Measurements from ENCODE around the gene ARHGAP27.
A peak's percentile ranks its signal among the peaks of the same experiment; 100 is the strongest.

Gene ARHGAP27

DNA sequence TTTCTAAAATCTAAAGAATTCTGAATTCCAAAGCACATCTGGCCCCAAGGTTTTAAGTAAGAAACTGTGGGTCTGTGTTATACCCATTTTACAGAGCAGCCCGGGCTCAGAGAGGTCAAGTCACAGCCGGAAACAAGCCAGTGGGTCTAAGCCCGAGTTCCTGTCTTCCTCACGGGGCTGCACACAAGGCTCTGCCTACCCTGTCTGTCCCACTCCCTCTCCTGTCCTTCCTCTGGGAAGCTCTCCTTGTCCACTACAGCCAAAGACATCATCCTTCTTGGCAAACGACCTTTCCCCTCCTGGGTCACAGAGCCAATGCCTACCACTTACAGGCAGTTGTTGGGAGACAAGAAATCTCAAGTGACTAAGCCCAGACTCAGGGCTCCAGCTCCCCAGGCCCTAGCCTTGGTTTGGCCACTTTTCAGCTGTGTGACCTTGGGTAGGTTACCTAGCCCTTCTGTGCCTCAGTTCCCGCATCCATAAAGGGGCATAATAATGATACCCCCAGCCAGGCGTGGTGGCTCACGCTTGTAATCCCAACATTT is 60.3 kb downstream of the ARHGAP27 start:
- no peak for DNase-seq
- TF ChIP-seq GATA1 (IDR thresholded peaks at IDR 0.05; ENCODE audit: low read depth, low read length) (no peak), POLR2A (IDR thresholded peaks at IDR 0.05; ENCODE audit: low read length) (no peak)

DNA sequence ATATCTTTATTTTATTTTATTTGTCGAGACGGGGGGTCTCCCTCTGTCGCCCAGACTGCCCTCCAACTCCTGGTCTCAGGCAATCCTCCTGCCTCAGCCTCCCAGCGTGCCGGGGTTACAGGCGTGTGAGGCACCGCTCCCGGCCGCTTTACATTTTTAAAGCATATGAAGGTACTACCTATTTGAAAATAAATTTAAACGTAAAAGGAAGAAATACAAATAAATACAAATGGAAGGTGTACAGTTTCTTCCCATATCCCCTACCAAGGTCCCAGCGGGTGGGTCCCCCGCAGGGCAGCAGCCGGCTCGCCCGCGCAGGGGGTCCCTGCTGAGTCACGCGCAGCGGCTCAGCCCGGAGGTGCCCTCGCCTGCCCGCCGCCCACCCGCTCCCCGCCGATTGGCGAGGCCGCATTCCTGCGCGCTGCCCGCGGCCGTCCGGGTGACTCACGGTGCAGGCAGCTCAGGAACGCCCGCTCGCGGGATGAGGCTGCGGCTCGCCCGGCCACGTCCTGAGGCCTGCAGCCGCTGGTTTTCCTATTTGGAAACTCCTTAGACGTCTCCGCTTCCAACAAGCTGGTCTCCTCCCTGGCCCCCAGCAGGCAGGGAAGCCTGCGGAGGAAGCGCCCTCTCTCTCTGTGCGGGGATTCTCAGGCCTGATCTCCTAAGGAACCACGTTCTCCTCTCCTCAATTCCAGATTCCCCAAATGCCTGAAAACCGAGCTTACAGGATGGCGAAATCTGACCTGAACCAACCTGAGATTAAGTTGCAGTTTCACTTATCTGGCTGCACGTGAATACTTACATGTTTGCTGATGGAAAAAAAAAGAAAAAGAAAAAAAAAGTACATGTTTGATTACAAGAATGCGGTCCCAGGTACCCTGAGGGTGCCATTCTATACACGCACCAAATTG is 61.0 kb downstream of the ARHGAP27 start:
- peak; percentile 19 to 41 for DNase-seq
- no peak for TF ChIP-seq POLR2A (IDR thresholded peaks at IDR 0.05; ENCODE audit: low read length)
- no peak for TF ChIP-seq GATA1 (IDR thresholded peaks at IDR 0.05; ENCODE audit: low read depth, low read length)

- TF ChIP-seq GATA1 (IDR thresholded peaks at IDR 0.05; ENCODE audit: low read depth, low read length): no peak
- no peak for TF ChIP-seq POLR2A (IDR thresholded peaks at IDR 0.05; ENCODE audit: low read length)
- DNase-seq: no peak
Observed at GRCh38 chr17:45370949-45371413, 61.7 kb downstream of the ARHGAP27 start.

- TF ChIP-seq GATA1 (IDR thresholded peaks at IDR 0.05; ENCODE audit: low read depth, low read length) (no peak), POLR2A (IDR thresholded peaks at IDR 0.05; ENCODE audit: low read length) (no peak)
- DNase-seq: no peak
Observed at GRCh38 chr17:45369421-45369820, 63.2 kb downstream of the ARHGAP27 start.

DNA sequence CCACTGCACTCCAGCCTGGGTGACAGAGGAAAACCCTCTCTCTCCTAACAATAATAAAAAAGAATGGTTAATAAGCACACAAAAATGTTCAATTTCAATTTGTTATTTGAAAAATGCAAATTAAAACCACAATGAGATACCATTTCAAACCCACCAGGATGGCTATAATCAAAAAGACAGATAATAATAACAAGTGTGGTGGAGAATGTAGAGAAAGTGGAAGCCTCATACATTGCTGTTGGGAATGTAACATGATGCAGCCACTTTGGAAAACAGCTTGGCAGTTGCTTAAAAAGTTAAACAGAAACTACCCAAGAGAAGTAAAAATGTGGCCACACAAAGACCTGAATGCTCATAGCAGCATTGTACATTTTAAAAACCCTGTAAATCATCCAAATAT is 64.0 kb downstream of the ARHGAP27 start:
- TF ChIP-seq POLR2A (IDR thresholded peaks at IDR 0.05; ENCODE audit: low read length) (no peak), GATA1 (IDR thresholded peaks at IDR 0.05; ENCODE audit: low read depth, low read length) (no peak)
- no peak for DNase-seq

DNA sequence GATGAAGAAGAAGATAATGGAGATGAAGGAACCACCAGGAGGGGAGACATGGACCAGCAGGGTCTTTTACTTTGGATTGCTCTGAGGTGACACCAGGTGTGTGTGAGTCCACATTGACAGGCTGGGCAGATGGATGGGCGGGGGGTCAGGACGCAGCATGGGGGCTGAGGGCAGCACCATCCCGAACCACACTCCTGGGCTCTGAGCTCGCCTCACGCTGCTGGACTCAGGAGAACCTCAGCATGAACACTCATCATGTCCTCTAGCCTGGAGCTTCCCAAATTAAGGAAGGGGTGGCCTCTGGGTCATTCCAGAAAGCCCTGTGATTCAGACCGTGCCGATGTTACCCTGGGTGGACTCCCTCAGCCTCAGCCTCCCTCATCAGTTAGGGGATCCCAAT is 65.5 kb downstream of the ARHGAP27 start:
- DNase-seq: no peak
- no peak for TF ChIP-seq GATA1 (IDR thresholded peaks at IDR 0.05; ENCODE audit: low read depth, low read length)
- TF ChIP-seq POLR2A (IDR thresholded peaks at IDR 0.05; ENCODE audit: low read length): no peak

DNA sequence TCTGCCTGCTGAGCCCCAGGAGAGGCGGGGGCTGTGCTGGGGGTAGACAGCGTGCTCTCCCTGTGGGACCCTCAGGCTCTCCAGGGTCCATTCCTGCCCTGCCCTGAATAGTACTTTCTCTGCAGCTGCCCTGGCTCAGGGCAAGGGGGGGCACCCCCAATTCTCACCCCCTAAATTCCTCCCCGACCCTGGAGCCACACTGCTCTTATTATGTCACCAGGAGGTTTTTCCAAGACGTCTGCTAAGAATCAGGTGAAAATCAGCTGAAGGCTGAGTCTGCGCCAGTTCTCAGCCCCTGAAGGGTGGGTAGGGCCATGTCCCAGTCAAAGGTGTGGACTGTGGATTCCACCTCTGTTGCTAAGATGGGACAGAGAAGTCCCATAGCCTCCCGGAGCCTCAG is 66.0 kb downstream of the ARHGAP27 start:
- DNase-seq: no peak
- no peak for TF ChIP-seq POLR2A (IDR thresholded peaks at IDR 0.05; ENCODE audit: low read length)
- no peak for TF ChIP-seq GATA1 (IDR thresholded peaks at IDR 0.05; ENCODE audit: low read depth, low read length)

DNA sequence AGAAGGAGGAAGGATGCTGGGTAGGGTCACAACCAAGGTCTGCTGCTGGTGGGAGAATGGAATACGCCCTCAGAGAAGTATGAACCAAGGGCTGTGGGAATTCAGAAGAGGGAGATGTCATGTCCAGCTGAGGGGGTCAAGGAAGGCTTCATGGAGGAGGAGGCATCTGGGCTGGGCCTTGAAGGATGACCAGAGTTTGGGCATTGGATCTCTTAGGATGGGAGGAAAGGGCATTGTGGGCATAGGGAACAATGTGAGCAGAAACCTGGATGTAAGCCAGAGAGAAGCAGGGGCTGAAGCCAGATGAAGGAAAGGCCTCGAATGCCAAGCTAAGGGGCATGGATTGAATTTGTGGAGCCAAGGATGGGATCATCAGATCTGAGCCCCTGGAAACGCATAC is 66.6 kb downstream of the ARHGAP27 start:
- DNase-seq: no peak
- TF ChIP-seq POLR2A (IDR thresholded peaks at IDR 0.05; ENCODE audit: low read length) (no peak), GATA1 (IDR thresholded peaks at IDR 0.05; ENCODE audit: low read depth, low read length) (no peak)

DNA sequence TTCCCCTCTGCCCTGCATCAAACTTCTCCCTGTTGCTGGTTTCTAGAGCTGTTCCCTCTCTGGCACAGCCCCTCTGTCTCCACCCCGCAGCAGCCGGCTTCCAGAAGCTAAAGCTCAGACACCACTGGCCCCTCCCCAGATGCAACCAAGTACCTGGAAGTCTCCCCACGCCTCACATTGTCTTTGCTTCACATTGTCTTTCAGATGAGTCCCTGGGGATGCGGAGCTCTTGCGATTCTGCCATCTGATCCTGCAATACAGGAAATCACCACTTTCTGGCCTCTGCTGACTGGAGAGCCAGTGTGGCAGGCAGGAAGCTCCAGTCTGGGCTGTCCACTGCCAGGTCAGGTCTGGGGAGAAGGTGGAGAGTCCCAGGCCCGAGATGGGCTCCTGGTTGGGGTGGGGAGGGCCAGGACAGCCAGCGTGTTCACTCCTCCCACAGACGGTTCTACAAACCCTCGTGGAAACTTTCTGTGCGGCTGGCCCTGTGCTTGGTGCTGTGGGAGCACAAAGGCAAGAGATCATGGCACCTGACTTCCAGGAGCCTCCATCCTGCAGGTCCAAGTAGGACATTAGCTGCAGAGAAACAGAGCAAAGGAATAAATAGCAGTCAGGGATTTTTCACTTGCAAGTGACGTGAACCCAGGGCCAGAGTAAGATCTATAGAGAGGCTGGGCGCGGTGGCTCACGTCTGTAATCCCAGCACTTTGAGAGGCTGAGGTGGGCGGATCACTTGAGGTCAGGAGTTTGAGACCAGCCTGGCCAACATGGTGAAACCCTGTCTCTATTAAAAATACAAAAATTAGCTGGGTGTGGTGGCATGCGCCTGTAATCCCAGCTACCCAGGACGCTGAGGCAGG is 67.9 kb downstream of the ARHGAP27 start:
- DNase-seq: no peak
- TF ChIP-seq POLR2A (IDR thresholded peaks at IDR 0.05; ENCODE audit: low read length) (no peak), GATA1 (IDR thresholded peaks at IDR 0.05; ENCODE audit: low read depth, low read length) (no peak)

DNA sequence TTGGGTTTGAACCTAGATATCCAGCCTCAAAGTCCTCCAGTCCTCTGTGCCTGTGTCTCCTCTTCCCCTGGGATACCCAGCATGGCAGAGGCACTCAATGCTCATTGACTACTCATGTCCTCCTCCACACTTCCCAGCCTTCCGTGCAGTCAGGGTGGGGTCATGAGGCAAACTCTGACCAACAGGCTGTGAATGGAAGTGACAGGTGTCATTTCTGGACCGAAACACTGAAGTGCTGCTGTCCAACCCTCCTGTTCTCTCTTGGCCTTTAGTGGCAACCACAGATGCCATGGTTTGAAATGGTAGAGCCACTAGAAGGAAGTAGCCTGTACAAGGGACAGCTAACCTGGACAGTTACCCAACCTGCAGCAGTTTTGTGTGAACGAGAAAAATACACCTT is 69.2 kb downstream of the ARHGAP27 start:
- DNase-seq: no peak
- no peak for TF ChIP-seq POLR2A (IDR thresholded peaks at IDR 0.05; ENCODE audit: low read length)
- TF ChIP-seq GATA1 (IDR thresholded peaks at IDR 0.05; ENCODE audit: low read depth, low read length): no peak

DNA sequence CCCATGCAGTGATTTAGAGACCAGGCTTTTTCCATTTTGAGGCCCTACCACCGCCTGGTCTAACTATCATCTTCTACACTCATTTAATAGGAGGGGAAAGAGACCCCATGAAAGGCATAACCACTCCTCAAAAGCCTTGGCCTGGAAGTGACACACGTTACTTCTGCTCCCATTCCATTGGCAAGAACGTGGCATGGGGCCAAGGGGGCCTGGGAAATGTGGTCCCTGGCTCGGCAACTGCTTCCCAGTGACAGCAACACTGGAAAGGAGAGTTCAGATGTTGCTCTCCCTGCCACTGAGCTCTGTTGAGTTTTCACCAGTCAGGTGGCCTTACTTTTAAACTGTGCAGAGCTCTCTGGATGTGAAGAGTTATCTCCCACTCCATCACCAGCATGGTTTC is 70.7 kb downstream of the ARHGAP27 start:
- TF ChIP-seq GATA1 (IDR thresholded peaks at IDR 0.05; ENCODE audit: low read depth, low read length): no peak
- no peak for TF ChIP-seq POLR2A (IDR thresholded peaks at IDR 0.05; ENCODE audit: low read length)
- DNase-seq: no peak

- TF ChIP-seq POLR2A (IDR thresholded peaks at IDR 0.05; ENCODE audit: low read length) (no peak), GATA1 (IDR thresholded peaks at IDR 0.05; ENCODE audit: low read depth, low read length) (no peak)
- no peak for DNase-seq
Observed at GRCh38 chr17:45361451-45361850, 71.2 kb downstream of the ARHGAP27 start.

GRCh38 chr17:45357364-45357997 is 75.2 kb downstream of the ARHGAP27 start:
- no peak for TF ChIP-seq POLR2A (IDR thresholded peaks at IDR 0.05; ENCODE audit: low read length)
- TF ChIP-seq GATA1 (IDR thresholded peaks at IDR 0.05; ENCODE audit: low read depth, low read length): no peak
- DNase-seq: no peak
